ENCODE measurements around the gene NRG3.

Gene NRG3

GRCh38 chr10:82409671-82410070 is 534.7 kb downstream of the NRG3 start:
- H3K36me3 ChIP-seq (ENCODE audit: control insufficient read depth in 2 of 2, insufficient read depth in 1 of 2, low read length in 2 of 2), result no peaks in the 10 kb centered on the region
- H3K4me3 ChIP-seq (ENCODE audit: low read depth, low read length), result no peak overlapping the region
- H3K27ac ChIP-seq (ENCODE audit: extremely low read depth, low read depth, low read length), result no peak overlapping the region
- ChIA-PET POLR2A (no interaction called here), CTCF (no interaction called here)
- H3K4me1 ChIP-seq (ENCODE audit: control insufficient read depth, insufficient read depth, low read length), result no peaks in the 10 kb centered on the region
- TF ChIP-seq ZNF645 (tag by site-specific recombination; IDR thresholded peaks at IDR 0.05) (no peak), KLF17 (tag by site-specific recombination; IDR thresholded peaks at IDR 0.05) (no peak), ZNF701 (tag by site-specific recombination; IDR thresholded peaks at IDR 0.05) (no peak), ZFP41 (tag by site-specific recombination; IDR thresholded peaks at IDR 0.05; ENCODE audit: borderline replicate concordance) (no peak), ZNF704 (tag by site-specific recombination; IDR thresholded peaks at IDR 0.05) (no peak), REST (tag by site-specific recombination; IDR thresholded peaks at IDR 0.05) (no peak), ZBTB1 (tag by site-specific recombination; IDR thresholded peaks at IDR 0.05) (no peak), ZNF362 (tag by site-specific recombination; IDR thresholded peaks at IDR 0.05) (no peak), ZNF19 (tag by site-specific recombination; IDR thresholded peaks at IDR 0.05; ENCODE audit: low read depth) (no peak)
- H3K9me3 ChIP-seq (ENCODE audit: control insufficient read depth, insufficient read depth, low read depth, low read length), result no peaks in the 10 kb centered on the region

- ChIA-PET CTCF (no interaction called here), POLR2A (no interaction called here)
- Histone ChIP-seq H3K9me3 (ENCODE audit: control insufficient read depth, insufficient read depth, low read depth, low read length) (no peaks in the 10 kb centered on the region), H3K4me1 (ENCODE audit: control insufficient read depth, insufficient read depth, low read length) (no peaks in the 10 kb centered on the region), H3K36me3 (ENCODE audit: control insufficient read depth in 2 of 2, insufficient read depth in 1 of 2, low read length in 2 of 2) (no peaks in the 10 kb centered on the region), H3K4me3 (ENCODE audit: low read depth, low read length) (no peak overlapping the region), H3K27ac (ENCODE audit: extremely low read depth, low read depth, low read length) (no peak overlapping the region)
- no peak for TF ChIP-seq ZSCAN30 (tag by site-specific recombination; IDR thresholded peaks at IDR 0.05)
- no peak for TF ChIP-seq ZNF169 (tag by site-specific recombination; IDR thresholded peaks at IDR 0.05)
Measured at GRCh38 chr10:82411416-82411815, 536.4 kb downstream of the NRG3 start.

GRCh38 chr10:82420001-82420400 is 545.0 kb downstream of the NRG3 start:
- ChIA-PET CTCF (interaction anchor here (0.7 kb wide), 1 partner anchor 1616 kb away, joined by 3 read pairs; no protein-coding TSS in a partner anchor), POLR2A (no interaction called here)
- Histone ChIP-seq H3K27ac (ENCODE audit: extremely low read depth, low read depth, low read length) (no peak overlapping the region), H3K4me3 (ENCODE audit: low read depth, low read length) (no peak overlapping the region), H3K36me3 (ENCODE audit: control insufficient read depth in 2 of 2, insufficient read depth in 1 of 2, low read length in 2 of 2) (no peaks in the 10 kb centered on the region), H3K9me3 (ENCODE audit: control insufficient read depth, insufficient read depth, low read depth, low read length) (no peaks in the 10 kb centered on the region), H3K4me1 (ENCODE audit: control insufficient read depth, insufficient read depth, low read length) (no peaks in the 10 kb centered on the region)
- TF ChIP-seq ZNF837 (tag by site-specific recombination; IDR thresholded peaks at IDR 0.05), result no peak
- TF ChIP-seq SP2 (tag by site-specific recombination; IDR thresholded peaks at IDR 0.05), result no peak
- no peak for TF ChIP-seq ZBTB1 (tag by site-specific recombination; IDR thresholded peaks at IDR 0.05)
- no peak for TF ChIP-seq ZNF677 (tag by site-specific recombination; IDR thresholded peaks at IDR 0.05)
- no peak for TF ChIP-seq TRIM28 (IDR thresholded peaks at IDR 0.05; ENCODE audit: borderline replicate concordance, low read length)
- TF ChIP-seq ZNF266 (tag by site-specific recombination; IDR thresholded peaks at IDR 0.05; ENCODE audit: low read depth), result no peak
- TF ChIP-seq ZNF549 (tag by site-specific recombination; IDR thresholded peaks at IDR 0.05), result no peak
- no peak for TF ChIP-seq ZNF280C (tag by site-specific recombination; IDR thresholded peaks at IDR 0.05)
- TF ChIP-seq ZNF292 (tag by site-specific recombination; IDR thresholded peaks at IDR 0.05; ENCODE audit: borderline replicate concordance, low read depth), result no peak
- TF ChIP-seq ZNF488 (tag by site-specific recombination; IDR thresholded peaks at IDR 0.05), result no peak
- TF ChIP-seq ZNF830 (tag by site-specific recombination; IDR thresholded peaks at IDR 0.05; ENCODE audit: low read depth), result no peak

Measured in HEK293 (cell line).